Transverse colon (tissue), 4 donors: ENCODE data around the gene NOTCH2.

ENCODE experiments used
- CTCF ChIP-seq, 5 experiments: fragments of 200-600 bp in 3 of 5; fragments of 450-650 bp in 2 of 5; sonication (generic) in 3 of 5; IDR thresholded peaks; 1 replicate in 2 of 5; 2 replicates in 3 of 5; pipeline ENCODE4 v1.5.1; 2016 to 2017; ENCODE audit warnings: antibody characterized with exemption in 5 of 5, inconsistent platforms in 3 of 5, mild to moderate bottlenecking in 2 of 5, moderate library complexity in 1 of 5
- POLR2A ChIP-seq: fragments of 450-650 bp; IDR thresholded peaks from one replicate; pipeline ENCODE4 v1.6.1; 2016; ENCODE audit warnings: antibody characterized with exemption, mild to moderate bottlenecking, moderate library complexity
- POLR2AphosphoS5 ChIP-seq, 3 donors: sonication (generic); formaldehyde crosslinking; IDR thresholded peaks; one replicate each; pipeline ENCODE4 v1.6.1; 2016; ENCODE audit warnings: antibody characterized with exemption in 3 of 3

DNA sequence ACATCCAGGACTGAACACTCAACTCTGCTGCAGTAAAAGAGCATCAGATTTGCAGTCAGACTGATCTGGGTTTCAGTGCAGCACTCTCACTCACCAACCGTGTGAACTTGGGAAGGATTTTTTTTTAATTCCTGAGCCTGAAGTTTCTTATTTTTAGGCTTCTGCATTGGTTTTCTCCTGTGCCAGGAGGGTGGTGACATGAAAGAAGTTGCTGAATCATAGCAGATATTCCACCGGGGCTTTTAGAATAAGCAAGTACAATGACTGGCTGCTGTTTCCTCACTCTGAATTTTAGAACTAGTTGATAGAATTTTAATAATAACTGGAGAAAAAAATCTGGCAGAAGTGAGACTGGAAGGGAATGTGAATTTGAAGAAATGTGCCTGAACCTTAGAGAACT is 184.8 kb downstream of the NOTCH2 start:
- TF ChIP-seq CTCF (IDR thresholded peaks at IDR 0.05) = no peak
- no peak for TF ChIP-seq POLR2AphosphoS5 (IDR thresholded peaks at IDR 0.05)
- no peak for TF ChIP-seq POLR2A
